NCI-H1436 (cell line): Measurements from ENCODE around the gene CHN2.
A peak's percentile ranks its signal among the peaks of the same experiment; 100 is the strongest.
"Not testable (repeated sequence)": the region's sequence is repeated elsewhere in the genome, so short reads cannot be mapped to it uniquely, and the experiment has no call there.

Source experiments
- DNase-seq: peaks from one replicate; lab custom pipeline; 2025; lab: John Stamatoyannopoulos, UW

CHN2 gene

DNA sequence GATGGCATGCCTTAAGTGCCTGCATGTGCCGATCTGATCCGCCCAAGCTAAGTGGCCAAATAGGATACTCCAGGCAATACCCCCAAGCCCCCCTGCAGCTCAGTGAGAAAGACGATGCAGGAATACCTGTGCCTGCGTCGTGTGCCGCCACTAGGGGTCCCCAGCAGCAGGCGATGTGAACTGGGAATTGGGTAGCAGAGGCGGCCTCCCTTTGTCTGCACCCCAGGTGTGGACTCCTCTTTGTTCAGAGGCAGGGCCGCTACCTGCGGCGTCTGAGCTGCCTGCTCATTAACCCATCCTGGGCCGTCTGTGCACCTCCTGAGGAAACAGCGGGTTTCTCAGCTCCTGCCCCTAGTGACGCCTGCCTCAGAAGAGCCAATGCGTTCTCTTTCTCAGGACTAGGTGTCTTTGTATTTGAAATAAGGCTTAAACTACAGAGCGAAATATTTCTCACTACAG, 4.8 kb upstream of the CHN2 start:
- DNase-seq = peak; percentile 88

- peak; percentile 33 for DNase-seq
These were observed 4.1 kb upstream of the CHN2 start for GRCh38 chr7:29190349-29191045.

DNA sequence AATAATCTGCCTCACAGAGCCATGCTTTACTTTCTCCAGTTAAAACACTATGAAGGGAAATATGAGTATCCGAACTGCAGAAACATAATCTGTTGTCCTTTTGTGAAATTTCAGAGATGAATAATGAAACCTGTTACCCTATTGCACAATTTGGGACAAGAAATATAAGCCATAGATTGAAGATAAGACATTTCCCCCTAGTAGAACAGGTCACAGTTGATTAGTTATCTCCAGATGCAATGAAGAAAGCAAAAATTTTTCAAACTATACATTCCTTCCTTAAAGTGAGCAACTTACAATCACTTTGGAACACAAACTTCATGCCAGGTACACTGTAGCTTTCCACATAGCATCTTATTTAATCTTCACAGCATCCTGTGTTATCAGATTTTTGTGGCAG, 2.3 kb upstream of the CHN2 start:
- no peak for DNase-seq

- no peak for DNase-seq
These were observed 1.8 kb upstream of the CHN2 start for GRCh38 chr7:29192811-29193210.

- DNase-seq = peak; percentile 17
These were observed 1.0 kb upstream of the CHN2 start for GRCh38 chr7:29193316-29194205.

GRCh38 chr7:29194206-29194593, 375 bp upstream of the CHN2 start:
- DNase-seq = peak; percentile 49

DNA sequence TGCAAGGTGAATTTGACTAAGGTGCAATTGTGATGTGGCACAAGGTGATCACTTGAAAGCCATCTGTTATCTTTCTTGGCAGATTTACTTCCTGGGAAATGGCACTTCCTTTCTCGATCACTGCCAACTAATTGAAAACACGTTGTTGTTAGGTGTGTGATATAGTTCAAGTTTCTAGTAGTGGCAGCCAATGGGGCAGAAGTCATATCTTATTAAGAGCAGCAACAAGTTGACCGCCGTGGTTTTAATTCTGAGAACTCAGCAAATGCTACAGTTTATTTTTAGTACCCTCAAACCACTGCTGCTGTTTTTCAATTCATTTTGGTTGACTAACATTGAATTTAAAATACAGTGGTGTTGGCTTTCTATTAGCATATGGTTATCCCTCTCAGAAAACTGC, 1.6 kb downstream of the CHN2 start:
- DNase-seq = no peak

DNA sequence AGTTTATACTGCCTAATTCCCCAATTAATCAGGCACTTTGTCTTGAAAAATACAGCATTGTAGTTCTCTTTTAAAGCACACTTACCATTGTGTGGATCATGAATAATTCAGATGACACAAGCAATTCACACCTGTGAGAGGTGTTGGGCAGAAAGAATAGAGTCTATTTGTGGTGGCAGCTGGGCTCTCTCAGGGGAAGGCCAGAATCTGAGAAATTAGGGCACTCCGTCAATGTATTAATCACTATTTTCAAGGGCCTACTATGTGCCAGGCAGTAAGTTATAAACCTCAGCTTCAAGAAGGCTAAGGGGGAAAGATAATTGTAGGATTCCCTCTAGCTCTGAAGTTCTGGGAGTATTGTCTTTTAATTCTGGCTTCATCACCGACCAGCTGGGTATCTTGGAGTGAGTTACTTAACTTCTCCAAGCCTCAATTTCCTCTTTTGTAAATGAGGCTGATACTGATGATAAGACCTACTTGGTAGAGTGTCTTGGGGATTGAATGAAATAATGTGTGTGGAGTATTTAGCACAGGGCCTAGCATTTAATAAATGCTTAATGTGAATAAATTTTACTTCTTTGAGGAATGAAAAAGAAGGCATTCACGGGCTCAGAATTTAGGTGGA, 2.5 kb downstream of the CHN2 start:
- peak; percentile 15 for DNase-seq

- no peak for DNase-seq
These were observed 3.3 kb downstream of the CHN2 start for GRCh38 chr7:29197916-29198315.

DNA sequence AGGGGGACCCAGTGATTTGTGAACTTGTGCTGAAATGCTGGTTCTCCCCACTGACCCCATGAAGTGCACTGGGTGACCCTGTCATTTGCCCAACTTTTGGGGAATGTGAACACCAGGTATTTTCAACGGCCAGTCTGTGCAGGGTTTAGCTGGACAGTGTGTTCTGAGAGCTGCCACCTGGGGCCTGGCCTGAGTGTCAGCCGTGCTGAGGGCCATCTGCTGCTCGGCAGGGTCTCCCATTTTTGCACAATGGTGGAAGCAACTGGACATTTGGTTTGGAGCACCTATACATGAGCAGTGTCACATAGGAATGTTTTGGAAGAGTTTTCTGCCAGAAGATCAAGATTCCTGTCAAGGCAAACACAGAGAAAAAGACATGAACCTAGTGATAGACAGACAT, 5.2 kb downstream of the CHN2 start:
- no peak for DNase-seq

DNA sequence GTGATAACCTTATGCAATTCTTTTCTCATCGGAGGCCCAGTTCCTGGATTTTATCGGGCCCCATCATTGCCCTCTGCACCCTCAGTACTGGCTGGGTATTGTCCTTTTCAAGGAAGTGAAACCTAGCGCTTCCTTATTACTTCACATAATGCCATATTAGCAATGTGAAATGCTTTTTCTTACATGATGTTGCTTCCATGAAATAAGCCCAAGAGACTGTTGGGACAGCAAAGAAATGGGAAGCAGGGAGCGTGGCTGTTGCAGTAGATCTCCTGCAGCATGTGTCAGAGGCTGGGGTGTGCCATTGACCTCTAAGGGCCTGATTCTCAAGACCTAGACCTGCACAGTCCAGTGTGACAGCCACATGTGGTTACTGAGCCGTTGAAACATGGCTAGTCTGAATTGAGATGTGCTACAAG, 8.1 kb downstream of the CHN2 start:
- DNase-seq = no peak

DNA sequence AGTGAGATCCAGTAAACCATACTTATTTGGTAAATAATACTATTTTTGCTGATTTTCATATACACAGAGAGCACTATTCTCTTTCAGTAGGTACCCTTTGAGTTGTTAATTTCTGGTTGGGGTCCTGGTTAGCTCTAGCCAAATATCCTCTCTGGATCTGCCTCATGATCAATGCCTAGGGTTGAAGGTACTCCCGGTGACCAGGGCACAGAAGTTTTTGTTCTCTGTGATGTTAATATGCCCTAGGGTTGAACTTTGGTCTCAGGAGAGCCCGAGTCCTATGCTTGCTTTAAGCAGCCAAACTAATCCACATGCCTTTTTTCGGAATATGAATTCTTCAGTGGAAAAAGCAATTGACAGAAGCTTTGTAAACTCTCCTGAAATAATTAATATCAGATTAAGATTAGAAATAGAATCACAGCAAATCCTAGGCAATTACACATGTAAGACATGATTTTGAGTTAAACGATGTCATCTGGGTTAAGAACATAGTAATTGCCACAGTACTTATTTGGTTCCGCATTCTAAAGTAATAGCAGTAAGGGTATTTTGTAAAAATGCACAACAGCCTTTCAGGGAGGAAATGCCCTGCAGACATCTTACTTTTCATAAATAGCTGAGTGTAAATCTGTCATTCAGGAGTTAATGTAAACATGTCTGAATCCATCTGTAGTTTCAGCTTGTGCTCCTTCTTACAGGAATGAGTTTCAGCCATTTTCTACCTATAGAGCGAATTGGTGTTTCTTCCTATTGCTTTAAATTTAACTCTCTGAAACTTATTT, 10.1 kb downstream of the CHN2 start:
- DNase-seq = no peak

GRCh38 chr7:29207162-29207801, 12.7 kb downstream of the CHN2 start:
- DNase-seq = no peak

DNA sequence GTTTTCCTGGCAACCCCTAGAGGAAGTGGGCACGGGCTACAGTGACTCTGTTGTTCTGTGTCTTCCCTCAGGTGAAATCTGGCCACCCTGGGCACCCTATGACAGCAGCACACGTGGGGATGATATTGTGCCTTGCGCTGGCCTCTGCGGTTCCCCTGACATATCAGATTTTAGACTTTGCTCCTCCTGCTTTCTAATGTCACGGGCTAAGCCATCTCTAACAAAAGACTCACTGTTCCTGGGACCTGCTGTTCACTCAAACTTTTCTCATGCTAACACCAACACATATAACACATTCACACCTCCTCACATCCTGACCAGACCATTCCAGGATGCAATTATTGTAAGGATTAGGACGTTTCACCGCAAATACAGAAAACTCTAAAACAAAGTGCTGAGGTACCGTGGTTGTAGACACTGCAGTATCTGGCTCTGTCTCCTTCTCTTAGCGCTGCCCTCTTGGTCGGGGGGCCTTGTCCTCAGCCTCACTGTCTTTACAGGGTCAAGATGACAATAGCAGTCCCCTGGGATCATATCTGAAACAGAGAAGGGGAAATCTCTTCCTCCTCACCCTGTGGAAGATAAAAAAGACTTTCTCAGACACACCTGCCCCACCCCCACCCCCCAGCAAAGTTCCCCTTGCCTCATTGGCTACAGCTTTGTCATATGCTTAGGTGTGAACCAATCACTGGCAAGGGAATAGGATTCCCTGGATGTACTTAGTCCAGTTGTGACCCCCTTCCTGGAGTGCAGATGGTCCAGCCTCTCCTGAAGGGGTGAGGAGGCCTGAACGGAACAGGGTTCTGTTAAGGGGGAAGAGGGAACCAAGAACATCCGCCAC, 14.1 kb downstream of the CHN2 start:
- DNase-seq = no peak

DNA sequence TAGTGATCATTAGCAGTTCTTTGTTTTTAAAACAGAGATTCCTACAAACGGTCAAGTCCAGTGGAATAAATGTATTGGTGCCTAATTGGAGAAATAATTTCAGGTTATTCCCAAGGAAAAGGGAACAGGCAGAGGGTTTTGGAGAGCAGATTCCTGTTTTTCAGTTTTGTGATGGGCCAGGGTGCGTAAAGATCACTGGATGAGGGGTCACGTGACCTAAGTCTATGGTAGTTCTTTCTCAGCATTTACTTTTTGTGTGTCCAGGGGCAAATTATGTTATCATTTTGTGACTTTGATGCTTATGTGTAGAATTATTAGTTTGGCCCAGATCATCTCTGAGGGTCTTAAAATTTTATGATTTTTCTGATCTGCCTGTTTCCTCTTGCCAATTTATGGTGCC, 15.2 kb downstream of the CHN2 start:
- DNase-seq = no peak

GRCh38 chr7:29212736-29213135, 18.2 kb downstream of the CHN2 start:
- DNase-seq = not testable (repeated sequence)

DNA sequence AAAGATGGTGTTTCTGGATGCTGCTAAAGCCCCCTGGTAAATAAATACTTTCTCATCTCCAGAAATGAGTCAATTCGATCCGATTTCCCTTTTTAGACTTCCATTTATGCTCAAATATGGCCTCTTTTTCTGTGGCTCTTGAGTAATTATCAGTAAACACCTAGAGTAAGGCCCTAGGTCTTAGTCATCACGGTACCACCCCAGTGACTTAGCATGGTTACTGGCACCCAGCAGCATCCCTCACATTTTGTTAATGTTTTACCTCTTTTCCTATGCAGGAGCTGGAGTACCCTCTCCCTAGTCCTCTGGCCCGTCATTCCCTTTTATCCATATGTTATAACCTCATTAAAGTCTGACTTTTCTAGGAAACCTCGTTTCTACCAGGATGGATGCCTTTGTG, 19.5 kb downstream of the CHN2 start:
- no peak for DNase-seq

GRCh38 chr7:29214816-29215215, 20.2 kb downstream of the CHN2 start:
- no peak for DNase-seq

GRCh38 chr7:29216128-29216527, 21.6 kb downstream of the CHN2 start:
- no peak for DNase-seq

DNA sequence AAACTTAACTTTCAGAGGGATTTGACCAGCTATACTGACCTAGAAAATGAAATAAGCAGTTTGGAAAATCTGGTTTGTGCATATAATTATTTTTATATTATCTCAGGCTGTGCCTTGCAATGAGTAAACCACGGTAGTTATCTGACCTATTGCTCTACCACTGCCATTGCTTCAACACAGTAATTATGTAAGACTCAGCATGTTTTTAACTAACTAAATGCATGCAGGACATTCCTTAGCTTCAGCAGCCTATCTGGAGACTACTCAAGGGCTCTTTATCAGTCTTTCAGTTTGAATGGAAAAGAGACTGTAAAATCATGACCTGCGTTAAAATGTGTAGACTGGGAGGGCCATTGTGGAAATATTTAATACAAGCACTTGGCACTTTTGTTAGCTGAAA, 22.5 kb downstream of the CHN2 start:
- no peak for DNase-seq

- no peak for DNase-seq
These were observed 30.2 kb downstream of the CHN2 start for GRCh38 chr7:29224726-29225125.
